Body of pancreas (tissue), 4 donors: ENCODE data around the gene SYNE3.

ENCODE experiments used
- POLR2A ChIP-seq, 3 donors: fragments of 450-650 bp; IDR thresholded peaks; one replicate each; pipeline ENCODE4 v1.6.1; 2016; ENCODE audit warnings: antibody characterized with exemption in 3 of 3, mild to moderate bottlenecking in 2 of 3
- TF ChIP-seq, protein P1 (sequence below), 7 experiments: fragments of 450-650 bp in 4 of 7; fragments of 200-600 bp in 3 of 7; sonication (generic) in 3 of 7; IDR thresholded peaks; one replicate each; pipeline ENCODE4 v1.5.1; 2016 to 2019; ENCODE audit warnings: antibody characterized with exemption in 7 of 7

- TF ChIP-seq, protein P1, sequence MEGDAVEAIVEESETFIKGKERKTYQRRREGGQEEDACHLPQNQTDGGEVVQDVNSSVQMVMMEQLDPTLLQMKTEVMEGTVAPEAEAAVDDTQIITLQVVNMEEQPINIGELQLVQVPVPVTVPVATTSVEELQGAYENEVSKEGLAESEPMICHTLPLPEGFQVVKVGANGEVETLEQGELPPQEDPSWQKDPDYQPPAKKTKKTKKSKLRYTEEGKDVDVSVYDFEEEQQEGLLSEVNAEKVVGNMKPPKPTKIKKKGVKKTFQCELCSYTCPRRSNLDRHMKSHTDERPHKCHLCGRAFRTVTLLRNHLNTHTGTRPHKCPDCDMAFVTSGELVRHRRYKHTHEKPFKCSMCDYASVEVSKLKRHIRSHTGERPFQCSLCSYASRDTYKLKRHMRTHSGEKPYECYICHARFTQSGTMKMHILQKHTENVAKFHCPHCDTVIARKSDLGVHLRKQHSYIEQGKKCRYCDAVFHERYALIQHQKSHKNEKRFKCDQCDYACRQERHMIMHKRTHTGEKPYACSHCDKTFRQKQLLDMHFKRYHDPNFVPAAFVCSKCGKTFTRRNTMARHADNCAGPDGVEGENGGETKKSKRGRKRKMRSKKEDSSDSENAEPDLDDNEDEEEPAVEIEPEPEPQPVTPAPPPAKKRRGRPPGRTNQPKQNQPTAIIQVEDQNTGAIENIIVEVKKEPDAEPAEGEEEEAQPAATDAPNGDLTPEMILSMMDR (IDR thresholded peaks at IDR 0.05), result no peak
- TF ChIP-seq POLR2A (IDR thresholded peaks at IDR 0.05), result no peak
These were observed 6.1 kb upstream of the SYNE3 start for GRCh38 chr14:95522556-95522955.
